Putamen (tissue), 1 donor: ENCODE results near the gene ENDOV.

Experiments
- DNase-seq: peaks from one replicate; pipeline ENCODE4 v3.0.0-alpha.2; 2016; ENCODE audit warnings: low spot score

Gene ENDOV

GRCh38 chr17:80414803-80415625 lies at the start of gene ENDOV:
Gene ENDOV, plus strand, starts transcription at chr17:80415167. Its CDS starts 28 bp downstream, at chr17:80415195.
- DNase-seq: peak; percentile 96

GRCh38 chr17:80365983-80366382 lies 49.0 kb upstream of the ENDOV start:
- no peak for DNase-seq

GRCh38 chr17:80367503-80367902 lies 47.5 kb upstream of the ENDOV start:
- no peak for DNase-seq

GRCh38 chr17:80371196-80371595 lies 43.8 kb upstream of the ENDOV start:
- DNase-seq: no peak

- no peak for DNase-seq
These were observed 42.5 kb upstream of the ENDOV start for GRCh38 chr17:80372456-80372855.

- no peak for DNase-seq
These were observed 41.9 kb upstream of the ENDOV start for GRCh38 chr17:80372922-80373570.

GRCh38 chr17:80374039-80374731 lies 40.8 kb upstream of the ENDOV start:
- no peak for DNase-seq

GRCh38 chr17:80374732-80375585 lies 40.0 kb upstream of the ENDOV start:
- no peak for DNase-seq

GRCh38 chr17:80376531-80376930 lies 38.4 kb upstream of the ENDOV start:
- no peak for DNase-seq

GRCh38 chr17:80377798-80378197 lies 37.2 kb upstream of the ENDOV start:
- DNase-seq: no peak

GRCh38 chr17:80379348-80379747 lies 35.6 kb upstream of the ENDOV start:
- peak; percentile 39 for DNase-seq

- peak; percentile 61 for DNase-seq
These were observed 34.9 kb upstream of the ENDOV start for GRCh38 chr17:80380068-80380467.

GRCh38 chr17:80380555-80381002 lies 34.4 kb upstream of the ENDOV start:
- DNase-seq: no peak

- no peak for DNase-seq
These were observed 33.5 kb upstream of the ENDOV start for GRCh38 chr17:80381416-80381923.

GRCh38 chr17:80382446-80382845 lies 32.5 kb upstream of the ENDOV start:
- DNase-seq: no peak

- DNase-seq: no peak
These were observed 32.0 kb upstream of the ENDOV start for GRCh38 chr17:80382956-80383355.

GRCh38 chr17:80384078-80384960 lies 30.6 kb upstream of the ENDOV start:
- DNase-seq: no peak

GRCh38 chr17:80385046-80385445 lies 29.9 kb upstream of the ENDOV start:
- DNase-seq: no peak

- no peak for DNase-seq
These were observed 28.6 kb upstream of the ENDOV start for GRCh38 chr17:80386341-80386740.

- no peak for DNase-seq
These were observed 27.9 kb upstream of the ENDOV start for GRCh38 chr17:80387071-80387470.

GRCh38 chr17:80388175-80388574 lies 26.8 kb upstream of the ENDOV start:
- DNase-seq: no peak
